ENCODE data around the gene MACF1. TPM values are rescaled to one million over a fixed set of nuclear protein-coding genes. Genes with fewer than 3 reads are reported as not detected.
A peak's percentile ranks its signal among the peaks of the same experiment; 100 is the strongest.

The MACF1 gene
- total RNA-seq, 1 experiment from 2014 or later, result 103 TPM

- H3K4me1 ChIP-seq (ENCODE audit: insufficient read depth, low read length), result peaks cover 44% of the 10 kb centered on the region
- H3F3A ChIP-seq (ENCODE audit: low read length, unreplicated experiment), result peaks cover 5% of the 10 kb centered on the region
- peak overlapping the region; percentile 75 for H3K9ac ChIP-seq (ENCODE audit: low read length)
- intact Hi-C loops (cut with micrococcal nuclease), result no loop called here
- peak overlapping the region; percentile 92 for H3K4me3 ChIP-seq (ENCODE audit: low read length)
- peak; percentile 47 for DNase-seq
- peak overlapping the region; percentile 92 for H3K4me2 ChIP-seq (ENCODE audit: low read length)
- no peaks in the 10 kb centered on the region for H3K9me3 ChIP-seq (ENCODE audit: low read length)
- CTCF ChIA-PET, result interaction anchor here (2.4 kb wide), 1 partner anchor 31 kb away, joined by 8 read pairs; no protein-coding TSS in a partner anchor
- H2AFZ ChIP-seq (ENCODE audit: low read length), result peak overlapping the region; percentile 77
- no peak for TF ChIP-seq CTCF (conservative IDR thresholded peaks at IDR 0.05; ENCODE audit: low read depth, low read length)
- TF ChIP-seq EZH2 (IDR thresholded peaks at IDR 0.05; ENCODE audit: low read length, unreplicated experiment), result no peak
- no peak for TF ChIP-seq EZH2phosphoT487 (IDR thresholded peaks at IDR 0.05; ENCODE audit: borderline replicate concordance, low read length)
- ATAC-seq, result peak; percentile 20
- POLR2A ChIA-PET (ENCODE audit: unreplicated experiment), result interaction anchor here (0.5 to 0.9 kb wide), 6 partner anchors 10 to 217 kb away, joined by 3 to 5 read pairs (median 4); no protein-coding TSS in a partner anchor
- no peaks in the 10 kb centered on the region for H3K27me3 ChIP-seq (ENCODE audit: low read length)
- H3K36me3 ChIP-seq (ENCODE audit: low read depth, low read length), result no peaks in the 10 kb centered on the region
- no TSS peak for BruUV-seq (replicated peaks)
- peak overlapping the region; percentile 22 for H3K27ac ChIP-seq (ENCODE audit: low read length)
- H3K9me2 ChIP-seq (replicated peaks; ENCODE audit: low read length), result no peaks in the 10 kb centered on the region
- peaks cover 46% of the 10 kb centered on the region for H3K79me2 ChIP-seq (ENCODE audit: low read length)
- peaks cover 31% of the 10 kb centered on the region for H4K20me1 ChIP-seq (ENCODE audit: low read length)
Measured at GRCh38 chr1:39409055-39409816, 204.7 kb downstream of the MACF1 start.

- POLR2A ChIA-PET (ENCODE audit: unreplicated experiment), result interaction anchor here (0.6 kb wide), 3 partner anchors 19 to 126 kb away, joined by 3 read pairs; no protein-coding TSS in a partner anchor
- TF ChIP-seq EZH2phosphoT487 (IDR thresholded peaks at IDR 0.05; ENCODE audit: borderline replicate concordance, low read length), result no peak
- peak; percentile 85 for TF ChIP-seq CTCF (conservative IDR thresholded peaks at IDR 0.05; ENCODE audit: low read depth, low read length)
- Histone ChIP-seq H3K36me3 (ENCODE audit: low read depth, low read length) (no peaks in the 10 kb centered on the region), H3K79me2 (ENCODE audit: low read length) (peaks cover 60% of the 10 kb centered on the region), H3F3A (ENCODE audit: low read length, unreplicated experiment) (peaks cover 5% of the 10 kb centered on the region), H3K27me3 (ENCODE audit: low read length) (no peaks in the 10 kb centered on the region), H2AFZ (ENCODE audit: low read length) (no peak overlapping the region), H3K4me2 (ENCODE audit: low read length) (peak overlapping the region; percentile 92), H3K27ac (ENCODE audit: low read length) (no peak overlapping the region), H3K9me3 (ENCODE audit: low read length) (no peaks in the 10 kb centered on the region), H3K4me3 (ENCODE audit: low read length) (peak overlapping the region; percentile 92), H3K4me1 (ENCODE audit: insufficient read depth, low read length) (peaks cover 50% of the 10 kb centered on the region), H3K9ac (ENCODE audit: low read length) (0 out of 2 replicates have a peak overlapping the region, but pooled peaks have one; percentile 3), H4K20me1 (ENCODE audit: low read length) (peaks cover 36% of the 10 kb centered on the region), H3K9me2 (replicated peaks; ENCODE audit: low read length) (no peaks in the 10 kb centered on the region)
- peak; percentile 89 for DNase-seq
- CTCF ChIA-PET, result interaction anchor here (0.5 to 2.4 kb wide), 10 partner anchors 12 to 380 kb away, joined by 3 to 19 read pairs (median 6); no protein-coding TSS in a partner anchor
- intact Hi-C loops (cut with micrococcal nuclease), result no loop called here
- no TSS peak for BruUV-seq (replicated peaks)
- peak; percentile 1; the same call in 1 of the 2 replicates for ATAC-seq
Measured at GRCh38 chr1:39410915-39411436, 206.5 kb downstream of the MACF1 start.

All from PC-3 (cell line).